NT2/D1 (cell line): ENCODE results near the gene NR0B2.

Experiments used
- SUZ12 ChIP-seq: IDR thresholded peaks from 2 replicates; pipeline ENCODE4 v1.6.1; 2011; ENCODE audit not compliant: insufficient read length, insufficient read depth; ENCODE audit errors: extremely low read depth
- YY1 ChIP-seq: IDR thresholded peaks from 2 replicates; pipeline ENCODE4 v1.6.1; 2011; ENCODE audit not compliant: insufficient read length, insufficient read depth

GRCh38 chr1:26932531-26932930 lies 18.8 kb upstream of the NR0B2 start:
- TF ChIP-seq SUZ12 (no peak), YY1 (no peak)
